ENCODE results near the gene LIMK1. TPM values are rescaled to one million over a fixed set of nuclear protein-coding genes. Genes with fewer than 3 reads are reported as not detected.
"Not testable (repeated sequence)": the region's sequence is repeated elsewhere in the genome, so short reads cannot be mapped to it uniquely, and the experiment has no call there.

Gene LIMK1
- total and polyA plus RNA-seq, 9 donors: 9.6 to 21.9 (median 16.8) TPM

DNA sequence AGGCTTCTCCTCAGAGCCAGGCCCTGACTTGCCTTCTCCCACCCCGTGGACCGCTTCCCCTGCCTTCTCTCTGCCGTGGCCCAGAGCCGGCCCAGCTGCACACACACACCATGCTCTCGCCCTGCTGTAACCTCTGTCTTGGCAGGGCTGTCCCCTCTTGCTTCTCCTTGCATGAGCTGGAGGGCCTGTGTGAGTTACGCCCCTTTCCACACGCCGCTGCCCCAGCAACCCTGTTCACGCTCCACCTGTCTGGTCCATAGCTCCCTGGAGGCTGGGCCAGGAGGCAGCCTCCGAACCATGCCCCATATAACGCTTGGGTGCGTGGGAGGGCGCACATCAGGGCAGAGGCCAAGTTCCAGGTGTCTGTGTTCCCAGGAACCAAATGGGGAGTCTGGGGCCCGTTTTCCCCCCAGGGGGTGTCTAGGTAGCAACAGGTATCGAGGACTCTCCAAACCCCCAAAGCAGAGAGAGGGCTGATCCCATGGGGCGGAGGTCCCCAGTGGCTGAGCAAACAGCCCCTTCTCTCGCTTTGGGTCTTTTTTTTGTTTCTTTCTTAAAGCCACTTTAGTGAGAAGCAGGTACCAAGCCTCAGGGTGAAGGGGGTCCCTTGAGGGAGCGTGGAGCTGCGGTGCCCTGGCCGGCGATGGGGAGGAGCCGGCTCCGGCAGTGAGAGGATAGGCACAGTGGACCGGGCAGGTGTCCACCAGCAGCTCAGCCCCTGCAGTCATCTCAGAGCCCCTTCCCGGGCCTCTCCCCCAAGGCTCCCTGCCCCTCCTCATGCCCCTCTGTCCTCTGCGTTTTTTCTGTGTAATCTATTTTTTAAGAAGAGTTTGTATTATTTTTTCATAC, 38.0 kb downstream of the LIMK1 start:
- Histone ChIP-seq H3K27me3 (ENCODE audit: control insufficient read depth, insufficient read depth, low read length) (no peaks in the 10 kb centered on the region), H3K27ac (ENCODE audit: low read length) (no peak overlapping the region), H3K4me1 (ENCODE audit: control insufficient read depth, insufficient read depth, low read length) (no peaks in the 10 kb centered on the region), H3K9me3 (replicated peaks; ENCODE audit: control insufficient read depth, low read depth, low read length) (no peaks in the 10 kb centered on the region), H3K4me3 (ENCODE audit: low read length) (no peak overlapping the region), H3K36me3 (ENCODE audit: control insufficient read depth, insufficient read depth, low read length) (peaks cover 31% of the 10 kb centered on the region)
- WGBS (ENCODE audit: insufficient coverage): 61% methylated on average over 19 of the region's 26 CpGs
- DNase-seq: no peak

GRCh38 chr7:74123892-74124291, 40.3 kb downstream of the LIMK1 start:
- not testable (repeated sequence) for H3K4me3 ChIP-seq (ENCODE audit: low read length); DNase-seq; H3K4me1 ChIP-seq (ENCODE audit: control insufficient read depth, insufficient read depth, low read length); H3K27me3 ChIP-seq (ENCODE audit: control insufficient read depth, insufficient read depth, low read length); H3K27ac ChIP-seq (ENCODE audit: low read length); H3K9me3 ChIP-seq (replicated peaks; ENCODE audit: control insufficient read depth, low read depth, low read length)
- 88% methylated on average over 4 of the region's 7 CpGs for WGBS (ENCODE audit: insufficient coverage)
- peaks cover 22% of the 10 kb centered on the region for H3K36me3 ChIP-seq (ENCODE audit: control insufficient read depth, insufficient read depth, low read length)

DNA sequence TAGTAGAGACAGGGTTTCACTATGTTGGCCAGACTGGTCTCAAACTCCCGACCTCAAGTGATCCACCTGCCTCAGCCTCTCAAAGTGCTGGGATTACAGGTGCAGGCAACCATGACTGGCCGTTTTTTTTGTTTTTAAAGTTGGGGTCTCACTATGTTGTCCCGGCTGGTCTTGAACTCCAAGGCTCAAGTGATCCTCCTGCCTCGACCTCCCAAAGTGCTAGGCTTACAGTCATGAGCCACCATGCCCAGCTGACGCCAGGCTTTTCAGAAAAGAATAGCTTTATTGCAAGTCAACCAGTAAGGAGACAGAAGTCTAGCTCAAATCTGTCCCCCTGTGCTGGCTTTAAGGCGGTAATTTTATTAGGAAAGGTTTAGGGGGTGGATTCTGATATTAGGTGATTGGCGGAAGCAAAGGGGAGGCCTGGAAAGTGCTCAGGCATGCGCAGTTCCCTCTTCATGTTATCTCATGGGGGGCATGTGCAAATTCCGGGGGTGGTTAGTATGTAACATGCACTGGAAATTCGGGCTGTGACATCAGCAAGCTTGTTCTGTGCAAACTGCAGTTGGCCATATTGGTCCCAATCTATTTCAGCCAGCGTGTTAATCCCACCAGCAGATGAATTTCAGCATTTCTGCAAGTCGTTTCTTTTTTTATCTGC, 42.7 kb downstream of the LIMK1 start:
- WGBS (ENCODE audit: insufficient coverage): 72% methylated on average over 11 of the region's 12 CpGs
- Histone ChIP-seq H3K27ac (ENCODE audit: low read length) (no peak overlapping the region), H3K9me3 (replicated peaks; ENCODE audit: control insufficient read depth, low read depth, low read length) (no peaks in the 10 kb centered on the region), H3K36me3 (ENCODE audit: control insufficient read depth, insufficient read depth, low read length) (peaks cover 3% of the 10 kb centered on the region), H3K27me3 (ENCODE audit: control insufficient read depth, insufficient read depth, low read length) (no peaks in the 10 kb centered on the region), H3K4me1 (ENCODE audit: control insufficient read depth, insufficient read depth, low read length) (no peaks in the 10 kb centered on the region), H3K4me3 (ENCODE audit: low read length) (no peak overlapping the region)
- no peak for DNase-seq

DNA sequence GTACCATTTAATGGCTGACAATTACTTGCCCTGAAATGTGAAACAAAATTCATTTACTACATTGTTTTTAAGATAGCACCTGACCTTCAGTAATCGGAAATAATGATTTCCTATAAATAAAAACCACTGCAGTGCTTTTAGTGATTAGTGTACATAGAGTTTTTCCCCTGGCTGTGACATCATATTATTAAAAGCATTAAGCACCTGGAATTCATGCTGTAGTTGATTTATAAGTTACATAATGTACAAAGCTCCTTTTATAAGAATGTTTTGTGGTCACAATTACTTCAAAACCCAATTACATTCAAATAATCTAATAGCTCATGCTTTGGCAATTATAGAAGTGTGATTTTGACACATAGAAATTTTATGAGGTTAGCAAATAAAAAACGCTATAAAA, 46.3 kb downstream of the LIMK1 start:
- H3K4me3 ChIP-seq (ENCODE audit: low read length): no peak overlapping the region
- no CpG with 5 or more reads among the region's 2 CpGs for WGBS (ENCODE audit: insufficient coverage)
- H3K9me3 ChIP-seq (replicated peaks; ENCODE audit: control insufficient read depth, low read depth, low read length): no peaks in the 10 kb centered on the region
- no peaks in the 10 kb centered on the region for H3K27me3 ChIP-seq (ENCODE audit: control insufficient read depth, insufficient read depth, low read length)
- H3K27ac ChIP-seq (ENCODE audit: low read length): no peak overlapping the region
- no peak for DNase-seq
- H3K36me3 ChIP-seq (ENCODE audit: control insufficient read depth, insufficient read depth, low read length): no peaks in the 10 kb centered on the region
- H3K4me1 ChIP-seq (ENCODE audit: control insufficient read depth, insufficient read depth, low read length): no peaks in the 10 kb centered on the region

DNA sequence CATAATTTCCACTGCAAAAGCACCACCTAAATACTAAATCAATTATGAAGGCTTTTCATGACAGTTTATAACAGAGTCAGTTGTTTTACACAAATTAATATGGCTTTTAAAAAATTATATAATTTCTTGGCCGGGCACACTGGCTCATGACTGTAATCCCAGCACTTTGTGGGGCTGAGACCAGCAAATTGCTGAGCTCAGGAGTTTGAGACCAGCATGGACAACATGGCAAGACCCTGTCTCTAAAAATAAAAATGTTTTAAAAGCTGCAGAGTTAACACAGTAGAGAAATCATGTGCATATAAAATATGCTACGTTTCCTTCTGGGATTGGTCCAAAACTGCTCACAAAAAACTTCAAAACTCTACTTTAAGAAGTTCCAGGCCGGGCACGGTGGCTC, 46.9 kb downstream of the LIMK1 start:
- H3K9me3 ChIP-seq (replicated peaks; ENCODE audit: control insufficient read depth, low read depth, low read length): no peaks in the 10 kb centered on the region

DNA sequence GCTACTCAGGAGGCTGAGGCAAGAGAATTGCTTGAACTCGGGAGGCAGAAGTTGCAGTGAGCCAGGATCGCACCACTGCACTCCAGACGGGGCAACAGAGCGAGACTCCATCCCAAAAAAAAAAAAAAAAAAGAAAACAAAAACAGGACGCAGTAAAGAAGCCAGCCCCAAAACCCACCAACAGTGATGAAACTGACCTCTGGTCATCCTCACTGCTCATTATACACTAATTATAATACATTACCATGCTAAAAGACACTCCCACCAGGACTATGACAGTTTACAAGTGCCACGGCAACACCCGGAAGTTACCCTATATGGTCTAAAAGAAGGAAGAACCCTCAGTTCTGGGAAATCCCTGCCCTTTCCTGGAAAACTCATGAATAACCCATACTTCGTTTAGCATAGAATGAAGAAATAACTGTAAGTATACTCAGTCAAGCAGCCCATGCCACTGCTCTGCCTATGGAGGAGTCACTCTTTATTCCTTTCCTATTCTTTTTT, 50.6 kb downstream of the LIMK1 start:
- H3K9me3 ChIP-seq (replicated peaks; ENCODE audit: control insufficient read depth, low read depth, low read length): no peaks in the 10 kb centered on the region
- no peak overlapping the region for H3K27ac ChIP-seq (ENCODE audit: low read length)
- no peak overlapping the region for H3K4me3 ChIP-seq (ENCODE audit: low read length)
- no peaks in the 10 kb centered on the region for H3K36me3 ChIP-seq (ENCODE audit: control insufficient read depth, insufficient read depth, low read length)
- no peak for DNase-seq
- no peaks in the 10 kb centered on the region for H3K27me3 ChIP-seq (ENCODE audit: control insufficient read depth, insufficient read depth, low read length)
- 80% methylated on average over 2 of the region's 8 CpGs for WGBS (ENCODE audit: insufficient coverage)
- no peaks in the 10 kb centered on the region for H3K4me1 ChIP-seq (ENCODE audit: control insufficient read depth, insufficient read depth, low read length)

More for the DNA sequence above, 46.9 kb downstream of the LIMK1 start:
- Histone ChIP-seq H3K4me1 (ENCODE audit: control insufficient read depth, insufficient read depth, low read length) (no peaks in the 10 kb centered on the region), H3K4me3 (ENCODE audit: low read length) (no peak overlapping the region), H3K36me3 (ENCODE audit: control insufficient read depth, insufficient read depth, low read length) (no peaks in the 10 kb centered on the region), H3K27ac (ENCODE audit: low read length) (no peak overlapping the region), H3K27me3 (ENCODE audit: control insufficient read depth, insufficient read depth, low read length) (no peaks in the 10 kb centered on the region)
- 50% methylated on average over 2 of the region's 4 CpGs for WGBS (ENCODE audit: insufficient coverage)
- DNase-seq: no peak

GRCh38 chr7:74138334-74138867, 54.8 kb downstream of the LIMK1 start:
- no peaks in the 10 kb centered on the region for H3K9me3 ChIP-seq (replicated peaks; ENCODE audit: control insufficient read depth, low read depth, low read length)
- H3K4me1 ChIP-seq (ENCODE audit: control insufficient read depth, insufficient read depth, low read length): no peaks in the 10 kb centered on the region
- H3K27ac ChIP-seq (ENCODE audit: low read length): no peak overlapping the region
- H3K4me3 ChIP-seq (ENCODE audit: low read length): no peak overlapping the region
- no peaks in the 10 kb centered on the region for H3K27me3 ChIP-seq (ENCODE audit: control insufficient read depth, insufficient read depth, low read length)
- no peak for DNase-seq
- WGBS (ENCODE audit: insufficient coverage): 84% methylated on average over 12 of the region's 12 CpGs
- H3K36me3 ChIP-seq (ENCODE audit: control insufficient read depth, insufficient read depth, low read length): no peaks in the 10 kb centered on the region

DNA sequence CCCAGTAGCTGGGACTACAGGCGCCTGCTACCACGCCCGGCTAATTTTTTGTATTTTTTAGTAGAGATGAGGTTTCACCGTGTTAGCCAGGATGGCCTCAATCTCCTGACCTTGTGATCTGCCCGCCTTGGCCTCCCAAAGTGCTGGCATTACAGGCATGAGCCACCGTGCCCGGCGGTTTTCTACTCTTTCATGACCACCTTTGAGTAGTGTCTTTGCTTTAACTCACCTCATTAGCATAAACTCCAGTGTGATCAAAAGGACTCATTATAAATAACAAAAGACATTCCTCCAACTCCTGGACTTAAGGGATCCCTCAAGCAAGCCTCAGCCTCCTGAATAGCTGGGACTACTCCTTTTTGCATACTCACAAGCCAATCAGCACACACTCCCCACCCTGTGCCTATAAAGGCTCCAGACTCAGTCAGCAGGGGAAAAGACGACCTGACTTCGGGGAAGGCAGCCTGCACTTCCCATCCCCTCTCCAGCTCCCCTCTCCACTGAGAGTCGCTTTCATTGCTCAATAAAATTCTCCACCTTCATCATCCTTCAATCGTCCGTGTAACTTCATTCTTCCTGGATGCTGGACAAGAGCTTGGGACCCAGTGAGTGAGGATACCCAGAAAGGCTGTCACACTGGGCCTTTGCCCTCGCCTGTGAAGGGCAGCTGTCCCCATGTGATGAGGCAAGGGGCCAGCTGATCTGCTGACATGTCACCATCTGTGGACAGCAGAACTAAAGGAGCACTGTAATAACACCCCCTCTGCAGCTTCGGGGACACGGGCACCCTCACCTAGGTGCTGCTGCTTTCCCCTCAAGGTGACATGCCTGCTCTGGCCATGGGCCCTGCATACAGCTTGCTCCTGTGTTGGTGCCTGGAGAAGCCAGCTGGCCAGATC, 55.6 kb downstream of the LIMK1 start:
- no peaks in the 10 kb centered on the region for H3K36me3 ChIP-seq (ENCODE audit: control insufficient read depth, insufficient read depth, low read length)
- H3K27me3 ChIP-seq (ENCODE audit: control insufficient read depth, insufficient read depth, low read length): no peaks in the 10 kb centered on the region
- H3K4me3 ChIP-seq (ENCODE audit: low read length): no peak overlapping the region
- H3K9me3 ChIP-seq (replicated peaks; ENCODE audit: control insufficient read depth, low read depth, low read length): no peaks in the 10 kb centered on the region
- 83% methylated on average over 12 of the region's 16 CpGs for WGBS (ENCODE audit: insufficient coverage)
- no peaks in the 10 kb centered on the region for H3K4me1 ChIP-seq (ENCODE audit: control insufficient read depth, insufficient read depth, low read length)
- DNase-seq: no peak
- no peak overlapping the region for H3K27ac ChIP-seq (ENCODE audit: low read length)

- H3K4me3 ChIP-seq (ENCODE audit: low read length): no peak overlapping the region
- no peak overlapping the region for H3K27ac ChIP-seq (ENCODE audit: low read length)
- no peaks in the 10 kb centered on the region for H3K27me3 ChIP-seq (ENCODE audit: control insufficient read depth, insufficient read depth, low read length)
- no CpG with 5 or more reads among the region's 1 CpG for WGBS (ENCODE audit: insufficient coverage)
- no peaks in the 10 kb centered on the region for H3K9me3 ChIP-seq (replicated peaks; ENCODE audit: control insufficient read depth, low read depth, low read length)
- H3K4me1 ChIP-seq (ENCODE audit: control insufficient read depth, insufficient read depth, low read length): no peaks in the 10 kb centered on the region
- H3K36me3 ChIP-seq (ENCODE audit: control insufficient read depth, insufficient read depth, low read length): no peaks in the 10 kb centered on the region
- no peak for DNase-seq
Measured at GRCh38 chr7:74141705-74142104, 58.1 kb downstream of the LIMK1 start.

All from muscle of leg (tissue), 11 donors.